ENCODE data around the gene P2RY8.

GRCh38 chrX:1578511-1579173, 41.7 kb upstream of the P2RY8 start:
- TF ChIP-seq EZH2phosphoT487 (IDR thresholded peaks at IDR 0.05; ENCODE audit: borderline replicate concordance, low read length): no peak
- TF ChIP-seq, protein P1, sequence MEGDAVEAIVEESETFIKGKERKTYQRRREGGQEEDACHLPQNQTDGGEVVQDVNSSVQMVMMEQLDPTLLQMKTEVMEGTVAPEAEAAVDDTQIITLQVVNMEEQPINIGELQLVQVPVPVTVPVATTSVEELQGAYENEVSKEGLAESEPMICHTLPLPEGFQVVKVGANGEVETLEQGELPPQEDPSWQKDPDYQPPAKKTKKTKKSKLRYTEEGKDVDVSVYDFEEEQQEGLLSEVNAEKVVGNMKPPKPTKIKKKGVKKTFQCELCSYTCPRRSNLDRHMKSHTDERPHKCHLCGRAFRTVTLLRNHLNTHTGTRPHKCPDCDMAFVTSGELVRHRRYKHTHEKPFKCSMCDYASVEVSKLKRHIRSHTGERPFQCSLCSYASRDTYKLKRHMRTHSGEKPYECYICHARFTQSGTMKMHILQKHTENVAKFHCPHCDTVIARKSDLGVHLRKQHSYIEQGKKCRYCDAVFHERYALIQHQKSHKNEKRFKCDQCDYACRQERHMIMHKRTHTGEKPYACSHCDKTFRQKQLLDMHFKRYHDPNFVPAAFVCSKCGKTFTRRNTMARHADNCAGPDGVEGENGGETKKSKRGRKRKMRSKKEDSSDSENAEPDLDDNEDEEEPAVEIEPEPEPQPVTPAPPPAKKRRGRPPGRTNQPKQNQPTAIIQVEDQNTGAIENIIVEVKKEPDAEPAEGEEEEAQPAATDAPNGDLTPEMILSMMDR (IDR thresholded peaks at IDR 0.05; ENCODE audit: low read depth, low read length, poor library complexity, severe bottlenecking): no peak

Data from DOHH2 (cell line).